ENCODE data around the gene KRTAP6-3. TPM values are rescaled to one million over a fixed set of nuclear protein-coding genes. Genes with fewer than 3 reads are reported as not detected.

The KRTAP6-3 gene
- total and polyA plus RNA-seq, 2 of the 8 experiments (the other 6 are each of a cell fraction or from before 2014, with no cell fraction given), result not detected

DNA sequence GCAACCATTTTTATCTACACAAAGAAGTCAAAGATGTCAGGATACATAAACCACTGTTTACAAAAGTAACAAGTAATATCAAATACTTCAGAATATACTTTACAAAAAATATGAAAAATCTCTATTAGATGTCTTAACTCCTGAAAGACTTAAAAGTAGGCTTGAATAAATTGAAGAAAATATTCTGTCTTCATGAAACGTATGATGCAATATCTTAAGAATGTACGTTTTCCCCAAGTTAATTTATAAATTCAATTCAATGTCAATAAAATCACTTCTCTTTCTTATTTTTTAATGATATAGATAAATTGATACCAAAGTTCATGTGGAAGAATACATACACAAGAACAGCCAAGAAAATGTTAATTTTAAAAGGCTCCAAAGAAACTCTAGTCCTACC, 37.1 kb upstream of the KRTAP6-3 start:
- Histone ChIP-seq H2AK5ac (ENCODE audit: low read depth, low read length) (no peak overlapping the region), H2AFZ (ENCODE audit: low read length) (no peak overlapping the region), H2BK12ac (ENCODE audit: low read depth, low read length) (no peak overlapping the region), H2BK15ac (ENCODE audit: low read length) (no peak overlapping the region), H3K4me3 (ENCODE audit: extremely low read depth in 1 of 4, insufficient read depth in 2 of 4, low read depth in 3 of 4, low read length in 4 of 4) (no peak overlapping the region), H4K5ac (ENCODE audit: insufficient read length, low read depth, low read length) (no peak overlapping the region), H3K23ac (ENCODE audit: insufficient read length) (no peak overlapping the region), H3K79me1 (ENCODE audit: low read depth, low read length) (no peaks in the 10 kb centered on the region), H3K4ac (replicated peaks; ENCODE audit: insufficient read length, low read depth, low read length) (no peak overlapping the region), H3K9me3 (ENCODE audit: insufficient read depth in 2 of 2, low read depth in 1 of 2, low read length in 1 of 2) (0 out of 4 replicates have a peak, but pooled peaks cover 0 to 2% of the 10 kb centered on the region in 2 experiments), H3K56ac (replicated peaks; ENCODE audit: insufficient read length, low read depth, low read length) (no peak overlapping the region), H3K36me3 (ENCODE audit: control insufficient read depth in 2 of 4, insufficient read depth in 4 of 4, low read length in 3 of 4) (no peaks in the 10 kb centered on the region), H3K18ac (ENCODE audit: extremely low read depth, low read length) (no peak overlapping the region), H4K91ac (replicated peaks; ENCODE audit: insufficient read length, low read length) (no peak overlapping the region), H3K14ac (ENCODE audit: insufficient read length) (no peak overlapping the region), H3K79me2 (ENCODE audit: control insufficient read depth in 1 of 2, insufficient read depth in 2 of 2, low read length in 2 of 2) (no peaks in the 10 kb centered on the region), H3K4me1 (replicated peaks in 1 of 4; ENCODE audit: control insufficient read depth in 3 of 4, insufficient read depth in 4 of 4, low read length in 3 of 4) (no peaks in the 10 kb centered on the region), H3K23me2 (ENCODE audit: low read depth, low read length) (no peaks in the 10 kb centered on the region), H2BK5ac (ENCODE audit: low read depth, low read length) (no peak overlapping the region), H4K20me1 (replicated peaks in 1 of 2; ENCODE audit: control insufficient read depth in 1 of 2, insufficient read depth in 2 of 2, low read length in 2 of 2) (no peaks in the 10 kb centered on the region), H3K27me3 (replicated peaks in 1 of 4; ENCODE audit: control insufficient read depth in 3 of 4, extremely low read depth in 1 of 4, insufficient read depth in 3 of 4, low read length in 3 of 4) (no peaks in the 10 kb centered on the region), H2BK120ac (replicated peaks; ENCODE audit: low read depth, low read length) (no peak overlapping the region), H3K9ac (replicated peaks in 1 of 4; ENCODE audit: extremely low read depth in 1 of 4, low read depth in 3 of 4, low read length in 3 of 4) (no peak overlapping the region), H3K27ac (ENCODE audit: low read depth, low read length) (no peak overlapping the region), H2BK20ac (ENCODE audit: low read length) (no peak overlapping the region), H3K4me2 (ENCODE audit: insufficient read depth in 1 of 2, low read depth in 2 of 2, low read length in 2 of 2) (no peak overlapping the region), H4K8ac (ENCODE audit: extremely low read depth, insufficient read depth, low read length) (no peak overlapping the region)
- FAIRE-seq, result no peak
- ChIA-PET POLR2A (ENCODE audit: partially characterized antibody) (no interaction called here), CTCF (ENCODE audit: partially characterized antibody) (no interaction called here)
- DNase-seq (ENCODE audit: low read depth in 1 of 2, low spot score in 2 of 2), result no peak
- no peak for TF ChIP-seq MAFK (IDR thresholded peaks at IDR 0.05; ENCODE audit: low read depth, low read length)
- no peak for TF ChIP-seq GTF2F1 (IDR thresholded peaks at IDR 0.05; ENCODE audit: borderline replicate concordance, low read depth, low read length)
- no peak for TF ChIP-seq RXRA (IDR thresholded peaks at IDR 0.05; ENCODE audit: insufficient read depth, low read depth, low read length)
- TF ChIP-seq CEBPB (IDR thresholded peaks at IDR 0.05; ENCODE audit: low read depth, low read length), result peak; percentile 8; the same call in 1 of the 2 replicates
- WGBS, 2 experiments (ENCODE audit: extremely low coverage in 1 of 2, insufficient coverage in 1 of 2, insufficient read length in 1 of 2, insufficient replicate concordance in 2 of 2, low coverage in 1 of 2, low lambda C conversion rate in 2 of 2, missing lambda C conversion rate in 1 of 2), result 96% methylated on average over 2 of the region's 2 CpGs; no CpG with 5 or more reads in 1 of the 2 experiments

Measured in H1 (cell line).